Sigmoid colon (tissue), 7 donors: Measurements from ENCODE around the gene OXT. TPM values are rescaled to one million over a fixed set of nuclear protein-coding genes. Genes with fewer than 3 reads are reported as not detected.

Experiments used
- DNase-seq: peaks from one replicate; pipeline ENCODE4 v3.0.0-alpha.2; 2019
- H3K27ac ChIP-seq, 4 donors: fragments of 200-600 bp; sonication (generic); one replicate each; pipeline ENCODE4 v1.5.1; 2016 to 2019; ENCODE audit warnings: mild to moderate bottlenecking in 1 of 4
- H3K27me3 ChIP-seq, 3 donors: fragments of 200-600 bp; sonication (generic); one replicate each; pipeline ENCODE4 v1.5.1; 2019; ENCODE audit warnings: mild to moderate bottlenecking in 1 of 3
- H3K36me3 ChIP-seq, 4 donors: fragments of 200-600 bp; sonication (generic); one replicate each; pipeline ENCODE4 v1.5.1; 2016 to 2019
- H3K4me1 ChIP-seq, 4 donors: fragments of 200-600 bp; sonication (generic); one replicate each; pipeline ENCODE4 v1.5.1; 2017 to 2019
- H3K4me3 ChIP-seq, 4 donors: fragments of 200-600 bp; sonication (generic); one replicate each; pipeline ENCODE4 v1.5.1; 2017 to 2019; ENCODE audit warnings: mild to moderate bottlenecking in 2 of 4, moderate library complexity in 1 of 4
- H3K9me3 ChIP-seq, 4 donors: fragments of 200-600 bp in 3 of 4; sonication (generic) in 3 of 4; one replicate each; pipeline versions ENCODE4 v1.5.1 to v1.6.1; 2013 to 2019
- CTCF ChIP-seq, 4 experiments: fragments of 450-650 bp in 3 of 4; fragments of 200-600 bp in 1 of 4; IDR thresholded peaks; one replicate each; pipeline ENCODE4 v1.5.1; 2016 to 2019; ENCODE audit warnings: antibody characterized with exemption in 4 of 4, mild to moderate bottlenecking in 3 of 4, moderate library complexity in 2 of 4
- EP300 ChIP-seq, 4 donors: sonication (generic); formaldehyde crosslinking; IDR thresholded peaks; one replicate each; pipeline ENCODE4 v1.6.1; 2017; ENCODE audit warnings: antibody characterized with exemption in 4 of 4
- POLR2A ChIP-seq, 2 donors: fragments of 450-650 bp; IDR thresholded peaks; one replicate each; pipeline ENCODE4 v1.6.1; 2016; ENCODE audit warnings: antibody characterized with exemption in 2 of 2, mild to moderate bottlenecking in 2 of 2, moderate library complexity in 2 of 2
- POLR2AphosphoS5 ChIP-seq, 4 donors: sonication (generic); formaldehyde crosslinking; IDR thresholded peaks; one replicate each; pipeline ENCODE4 v1.6.1; 2017; ENCODE audit warnings: antibody characterized with exemption in 4 of 4
- WGBS, 2 donors: extraction: QIAGEN DNeasy Blood & Tissue Kit; methylation state at CpG; one replicate each; pipeline ENCODE4 v1.1.7; 2013; 5-methylcytosine and 5-hydroxymethylcytosine counted together
- intact Hi-C: fragments of 100-400 bp; cut with DNase I; formaldehyde crosslinking; loops from one replicate; pipeline ENCODE4 v1.15.1; 2023
- polyA plus RNA-seq, 3 donors: library from polyadenylated mRNA; stranded (reverse); fragments of 200-250 nt; gene quantifications; one replicate each; pipeline ENCODE4 v1.2.3, GENCODE V29; 2013
- total RNA-seq, 4 donors: library from RNA; depleted of rRNA; stranded (reverse); fragments of >200 nt; gene quantifications; one replicate each; pipeline ENCODE4 v1.1.0, GENCODE V29; 2016
- donor health status: healthy with polysubstance abuse.
- donor health status: Bipolar disorder and iron deficiency.
- donor health status: healthy.

The OXT gene
- total and polyA plus RNA-seq, 7 donors = 0.29 TPM; not detected in 6

GRCh38 chr20:3068075-3068474, 3.3 kb upstream of the OXT start:
- Histone ChIP-seq H3K4me1 (peaks cover 0 to 13% (median 11%) of the 10 kb centered on the region in 4 donors), H3K36me3 (no peaks in the 10 kb centered on the region), H3K27ac (no peak overlapping the region), H3K4me3 (no peak overlapping the region), H3K27me3 (peaks cover 19 to 31% (median 26%) of the 10 kb centered on the region in 3 donors), H3K9me3 (no peaks in the 10 kb centered on the region)
- TF ChIP-seq EP300 (IDR thresholded peaks at IDR 0.05) (no peak), CTCF (IDR thresholded peaks at IDR 0.05) (no peak)
- DNase-seq = no peak
- intact Hi-C loops = no loop called here
- 61 to 68% methylated on average over 8 of the region's 8 CpGs for WGBS, 2 donors

- intact Hi-C loops = no loop called here
- Histone ChIP-seq H3K4me3 (no peak overlapping the region), H3K36me3 (no peaks in the 10 kb centered on the region), H3K4me1 (peaks cover 0 to 13% (median 11%) of the 10 kb centered on the region in 4 donors), H3K27ac (no peak overlapping the region), H3K27me3 (peaks cover 19 to 34% (median 30%) of the 10 kb centered on the region in 3 donors), H3K9me3 (no peaks in the 10 kb centered on the region)
- 62 to 80% methylated on average over 8 of the region's 8 CpGs for WGBS, 2 donors
- no peak for DNase-seq
- TF ChIP-seq POLR2A (IDR thresholded peaks at IDR 0.05) = no peak
- TF ChIP-seq CTCF (IDR thresholded peaks at IDR 0.05) = no peak
- no peak for TF ChIP-seq EP300 (IDR thresholded peaks at IDR 0.05)
- no peak for TF ChIP-seq POLR2AphosphoS5 (IDR thresholded peaks at IDR 0.05)
Observed at GRCh38 chr20:3068986-3069900, 2.2 kb upstream of the OXT start.

- H3K4me1 ChIP-seq = peaks cover 0 to 13% (median 11%) of the 10 kb centered on the region in 4 donors
- WGBS, 2 donors = 36 to 82% methylated on average over 4 of the region's 4 CpGs
- intact Hi-C loops = no loop called here
- H3K4me3 ChIP-seq = no peak overlapping the region
- TF ChIP-seq CTCF (IDR thresholded peaks at IDR 0.05) = no peak
- peaks cover 19 to 34% (median 30%) of the 10 kb centered on the region in 3 donors for H3K27me3 ChIP-seq
- no peak for DNase-seq
- H3K36me3 ChIP-seq = no peaks in the 10 kb centered on the region
- no peaks in the 10 kb centered on the region for H3K9me3 ChIP-seq
- H3K27ac ChIP-seq = no peak overlapping the region
Observed at GRCh38 chr20:3070725-3071124, 695 bp upstream of the OXT start.

- Histone ChIP-seq H3K4me3 (peak overlapping the region; percentile 25 to 54 (median 48)), H3K27ac (no peak overlapping the region)
Observed at GRCh38 chr20:3071266-3071609, 182 bp upstream of the OXT start.

More at GRCh38 chr20:3071266-3071609, 182 bp upstream of the OXT start:
- Histone ChIP-seq H3K36me3 (no peaks in the 10 kb centered on the region), H3K9me3 (no peaks in the 10 kb centered on the region), H3K27me3 (peaks cover 19 to 34% (median 30%) of the 10 kb centered on the region in 3 donors), H3K4me1 (peaks cover 0 to 13% (median 11%) of the 10 kb centered on the region in 4 donors)
- intact Hi-C loops = no loop called here
- 75 to 77% methylated on average over 16 of the region's 16 CpGs for WGBS, 2 donors
- TF ChIP-seq POLR2AphosphoS5 (IDR thresholded peaks at IDR 0.05) (no peak), CTCF (IDR thresholded peaks at IDR 0.05) (no peak), POLR2A (IDR thresholded peaks at IDR 0.05) (no peak), EP300 (IDR thresholded peaks at IDR 0.05) (no peak)
- DNase-seq = no peak
